ENCODE results near the gene CAMKMT.

Gene CAMKMT

DNA sequence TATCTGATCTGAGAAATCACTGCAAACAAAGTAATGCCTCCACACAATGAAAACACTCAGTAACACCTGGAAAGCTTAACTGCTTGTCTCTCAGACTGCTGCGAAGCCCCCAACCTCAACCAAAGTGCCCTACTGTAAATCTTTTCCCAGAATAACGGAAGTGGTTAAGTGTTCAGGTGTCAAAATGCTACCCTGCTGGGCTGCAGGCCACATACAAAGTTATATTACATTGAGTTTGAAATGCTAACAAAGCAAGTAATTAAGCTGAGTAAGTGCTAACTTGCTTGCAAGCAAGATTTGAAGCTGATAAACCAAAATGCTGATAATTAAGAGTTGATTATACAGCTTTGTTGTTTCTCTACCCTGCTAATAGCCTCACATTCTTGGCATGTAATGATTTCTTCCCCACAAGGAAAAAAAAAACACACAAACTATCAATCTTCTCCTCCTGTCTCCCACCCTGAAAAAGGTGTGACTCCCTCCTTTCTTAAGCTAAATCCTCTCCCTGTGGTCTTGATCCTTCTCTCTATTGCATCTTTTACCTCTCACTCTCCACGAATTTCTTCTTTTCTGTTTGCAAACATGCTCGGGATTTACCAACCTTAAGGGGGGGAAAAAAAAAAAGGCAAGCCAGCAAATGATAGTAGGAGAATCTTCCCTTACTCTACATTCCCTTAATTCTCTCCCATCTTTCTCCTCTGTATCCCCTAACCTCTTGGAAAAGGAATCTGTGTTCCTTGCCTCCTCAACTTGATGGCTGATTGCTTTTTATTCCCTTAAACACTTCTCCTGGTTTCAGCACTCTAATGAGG is 312.9 kb downstream of the CAMKMT start:
- no peak overlapping the region for H3K4me3 ChIP-seq (replicated peaks; ENCODE audit: low read depth, low read length)
- TF ChIP-seq, protein P1, sequence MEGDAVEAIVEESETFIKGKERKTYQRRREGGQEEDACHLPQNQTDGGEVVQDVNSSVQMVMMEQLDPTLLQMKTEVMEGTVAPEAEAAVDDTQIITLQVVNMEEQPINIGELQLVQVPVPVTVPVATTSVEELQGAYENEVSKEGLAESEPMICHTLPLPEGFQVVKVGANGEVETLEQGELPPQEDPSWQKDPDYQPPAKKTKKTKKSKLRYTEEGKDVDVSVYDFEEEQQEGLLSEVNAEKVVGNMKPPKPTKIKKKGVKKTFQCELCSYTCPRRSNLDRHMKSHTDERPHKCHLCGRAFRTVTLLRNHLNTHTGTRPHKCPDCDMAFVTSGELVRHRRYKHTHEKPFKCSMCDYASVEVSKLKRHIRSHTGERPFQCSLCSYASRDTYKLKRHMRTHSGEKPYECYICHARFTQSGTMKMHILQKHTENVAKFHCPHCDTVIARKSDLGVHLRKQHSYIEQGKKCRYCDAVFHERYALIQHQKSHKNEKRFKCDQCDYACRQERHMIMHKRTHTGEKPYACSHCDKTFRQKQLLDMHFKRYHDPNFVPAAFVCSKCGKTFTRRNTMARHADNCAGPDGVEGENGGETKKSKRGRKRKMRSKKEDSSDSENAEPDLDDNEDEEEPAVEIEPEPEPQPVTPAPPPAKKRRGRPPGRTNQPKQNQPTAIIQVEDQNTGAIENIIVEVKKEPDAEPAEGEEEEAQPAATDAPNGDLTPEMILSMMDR (IDR thresholded peaks at IDR 0.05; ENCODE audit: low read length, missing control alignments): no peak
- DNase-seq (ENCODE audit: low read depth): no peak

DNA sequence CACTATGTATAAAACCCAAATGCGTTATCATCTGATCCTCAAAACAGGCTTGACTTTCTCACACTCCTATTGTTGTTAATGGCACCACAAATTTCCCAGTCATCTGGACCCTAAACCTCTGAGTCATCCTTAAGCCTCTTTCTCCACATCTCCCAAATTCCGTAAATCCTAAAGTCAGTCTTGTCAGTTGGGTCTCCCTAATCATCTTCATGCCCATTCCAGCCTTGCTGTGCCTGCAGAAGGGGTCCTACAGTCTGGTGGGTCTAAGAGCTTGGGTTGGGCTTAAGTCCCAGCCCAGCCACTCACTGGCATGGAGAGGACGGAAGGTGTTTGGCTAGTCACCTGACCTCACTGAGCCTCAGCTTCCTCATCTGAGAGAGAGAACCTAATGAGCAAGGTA is 314.6 kb downstream of the CAMKMT start:
- H3K4me3 ChIP-seq (replicated peaks; ENCODE audit: low read depth, low read length): no peak overlapping the region
- TF ChIP-seq, protein P1 (IDR thresholded peaks at IDR 0.05; ENCODE audit: low read length, missing control alignments): no peak
- no peak for DNase-seq (ENCODE audit: low read depth)

DNA sequence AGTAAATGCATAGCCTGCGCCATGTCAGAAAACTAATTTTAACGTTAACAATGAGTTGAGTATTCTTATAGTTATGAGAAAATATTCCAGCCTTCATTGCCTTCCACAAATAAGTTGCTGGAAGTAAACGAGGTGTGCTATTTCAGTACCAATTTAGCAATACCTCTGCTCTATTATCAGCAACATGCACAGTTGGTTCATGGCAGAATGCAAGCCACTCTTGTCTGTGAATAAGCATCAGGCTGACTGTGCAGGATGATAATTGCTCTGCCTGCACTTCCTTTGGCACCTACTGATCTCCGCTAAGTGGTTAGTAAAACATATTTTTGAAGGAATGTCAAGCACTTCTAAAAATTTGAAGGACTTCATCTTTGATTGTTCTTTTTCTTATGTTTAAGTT is 317.8 kb downstream of the CAMKMT start:
- TF ChIP-seq, protein P1 (IDR thresholded peaks at IDR 0.05; ENCODE audit: low read length, missing control alignments): no peak
- no peak for DNase-seq (ENCODE audit: low read depth)
- H3K4me3 ChIP-seq (replicated peaks; ENCODE audit: low read depth, low read length): no peak overlapping the region

DNA sequence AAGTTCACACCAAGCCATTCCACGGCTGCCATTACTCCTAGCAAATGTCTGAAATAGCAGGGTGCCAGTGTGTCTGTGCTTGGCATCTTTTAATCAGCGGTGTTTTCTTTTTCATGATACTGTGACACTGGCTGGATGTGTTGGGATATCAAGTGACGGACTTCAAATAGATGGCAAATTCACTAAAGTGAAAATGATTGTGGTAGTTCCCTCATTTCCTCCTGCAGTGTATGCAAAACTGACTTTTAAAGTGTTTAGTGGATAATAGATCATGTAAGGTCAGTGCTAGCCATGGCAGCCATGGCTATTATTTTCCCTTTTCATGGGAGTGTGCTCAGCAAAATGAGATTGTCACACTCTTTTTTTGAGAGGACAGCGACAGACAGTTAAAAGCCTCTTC is 318.2 kb downstream of the CAMKMT start:
- H3K4me3 ChIP-seq (replicated peaks; ENCODE audit: low read depth, low read length): no peak overlapping the region
- TF ChIP-seq, protein P1 (IDR thresholded peaks at IDR 0.05; ENCODE audit: low read length, missing control alignments): no peak
- no peak for DNase-seq (ENCODE audit: low read depth)

GRCh38 chr2:44680424-44680971 is 318.8 kb downstream of the CAMKMT start:
- no peak for DNase-seq (ENCODE audit: low read depth)
- H3K4me3 ChIP-seq (replicated peaks; ENCODE audit: low read depth, low read length): no peak overlapping the region
- TF ChIP-seq, protein P1 (IDR thresholded peaks at IDR 0.05; ENCODE audit: low read length, missing control alignments): no peak

- DNase-seq (ENCODE audit: low read depth): no peak
- TF ChIP-seq, protein P1 (IDR thresholded peaks at IDR 0.05; ENCODE audit: low read length, missing control alignments): no peak
- no peak overlapping the region for H3K4me3 ChIP-seq (replicated peaks; ENCODE audit: low read depth, low read length)
Observed at GRCh38 chr2:44680983-44681531, 319.3 kb downstream of the CAMKMT start.
